MM.1S (cell line): ENCODE results near the gene E2F2.

Experiments
- DNase-seq: peaks from one replicate; pipeline ENCODE4 v3.0.0-alpha.2; 2015
- H2AFZ ChIP-seq: fragments of 300-600 bp; sonication (generic); 2 replicates; pipeline ENCODE4 v1.6.0; 2016; ENCODE audit warnings: antibody characterized with exemption, low read length
- H3F3A ChIP-seq: fragments of 300-600 bp; sonication (generic); 2 replicates; pipeline ENCODE4 v1.6.1; 2016; ENCODE audit warnings: mild to moderate bottlenecking, antibody characterized with exemption, low read length, moderate library complexity, mixed read lengths; ENCODE audit not compliant: insufficient read depth
- H3K27ac ChIP-seq: fragments of 300-600 bp; sonication (generic); 2 replicates; pipeline ENCODE4 v1.5.1; 2016; ENCODE audit warnings: mild to moderate bottlenecking, low read length
- H3K27me3 ChIP-seq: fragments of 300-600 bp; sonication (generic); replicated peaks from 2 replicates; pipeline ENCODE4 v1.6.0; 2016; ENCODE audit warnings: low read length; ENCODE audit not compliant: insufficient read depth
- H3K36me3 ChIP-seq: fragments of 300-600 bp; sonication (generic); replicated peaks from 2 replicates; pipeline ENCODE4 v1.6.1; 2016; ENCODE audit warnings: mild to moderate bottlenecking, low read length, mixed read lengths; ENCODE audit not compliant: insufficient read depth
- H3K4me1 ChIP-seq: fragments of 300-600 bp; sonication (generic); 2 replicates; pipeline ENCODE4 v1.6.1; 2016; ENCODE audit warnings: low read length, mixed read lengths
- H3K4me2 ChIP-seq: fragments of 300-600 bp; sonication (generic); 2 replicates; pipeline ENCODE4 v1.6.0; 2016; ENCODE audit warnings: low read depth, low read length
- H3K4me3 ChIP-seq: fragments of 300-600 bp; sonication (generic); 2 replicates; pipeline ENCODE4 v1.5.1; 2016; ENCODE audit warnings: low read length, mixed read lengths
- H3K79me2 ChIP-seq: fragments of 300-600 bp; sonication (generic); 2 replicates; pipeline ENCODE4 v1.6.1; 2016; ENCODE audit warnings: mixed run types, low read length, mixed read lengths
- H3K9ac ChIP-seq: fragments of 300-600 bp; sonication (generic); 2 replicates; pipeline ENCODE4 v1.6.1; 2016; ENCODE audit warnings: low read length, mixed read lengths
- H3K9me2 ChIP-seq: fragments of 300-600 bp; sonication (generic); replicated peaks from 2 replicates; pipeline ENCODE4 v1.6.1; 2016; ENCODE audit warnings: mild to moderate bottlenecking, low read length, mixed read lengths; ENCODE audit not compliant: insufficient read depth
- H3K9me3 ChIP-seq: fragments of 300-600 bp; sonication (generic); replicated peaks from 2 replicates; pipeline ENCODE4 v1.6.1; 2016; ENCODE audit warnings: mild to moderate bottlenecking, low read length, mixed read lengths; ENCODE audit not compliant: insufficient read depth
- H4K20me1 ChIP-seq: fragments of 300-600 bp; sonication (generic); 2 replicates; pipeline ENCODE4 v1.6.1; 2016; ENCODE audit warnings: mild to moderate bottlenecking, low read length, moderate library complexity, mixed read lengths; ENCODE audit not compliant: insufficient read depth
- EZH2 ChIP-seq: fragments of 300-600 bp; sonication (generic); optimal IDR thresholded peaks from 2 replicates; pipeline ENCODE3; 2017; ENCODE audit warnings: low read depth, mild to moderate bottlenecking, antibody characterized with exemption, low read length, mixed read lengths
- EZH2phosphoT487 ChIP-seq: fragments of 300-600 bp; sonication (generic); IDR thresholded peaks from 2 replicates; pipeline ENCODE4 v1.6.1; 2018; ENCODE audit warnings: antibody characterized with exemption, low read length
- TF ChIP-seq, protein P1 (sequence below): fragments of 300-600 bp; sonication (generic); IDR thresholded peaks from 2 replicates; pipeline ENCODE4 v1.5.1; 2016; ENCODE audit warnings: antibody characterized with exemption, low read length, mixed read lengths

The E2F2 gene

DNA sequence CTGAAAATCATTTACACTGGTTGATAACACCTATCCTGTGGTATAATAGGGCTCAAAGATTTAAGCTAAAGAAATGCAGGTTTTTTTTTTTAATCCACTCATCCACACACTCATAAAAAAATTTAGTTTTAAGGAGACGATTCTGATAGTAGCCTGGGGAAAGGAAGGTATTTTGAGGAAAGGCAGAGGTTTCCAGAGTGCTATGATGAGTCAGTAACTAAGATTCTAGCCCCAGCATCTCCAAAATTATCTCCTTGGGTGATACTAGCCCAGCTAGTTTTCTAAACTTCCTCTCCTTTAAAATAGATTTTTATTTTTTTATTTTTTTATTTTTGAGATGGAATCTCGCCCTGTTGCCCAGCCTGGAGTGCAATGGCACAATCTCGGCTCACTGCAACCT lies 67.7 kb downstream of the E2F2 start:
- Histone ChIP-seq H3K79me2 (no peaks in the 10 kb centered on the region), H3K4me1 (no peaks in the 10 kb centered on the region), H2AFZ (no peak overlapping the region), H3K27ac (no peak overlapping the region), H3K4me3 (no peak overlapping the region), H3K9me3 (no peaks in the 10 kb centered on the region), H4K20me1 (no peaks in the 10 kb centered on the region), H3K27me3 (no peaks in the 10 kb centered on the region), H3K4me2 (no peak overlapping the region), H3K9ac (no peak overlapping the region), H3K36me3 (no peaks in the 10 kb centered on the region), H3F3A (no peaks in the 10 kb centered on the region), H3K9me2 (no peaks in the 10 kb centered on the region)
- TF ChIP-seq, protein P1, sequence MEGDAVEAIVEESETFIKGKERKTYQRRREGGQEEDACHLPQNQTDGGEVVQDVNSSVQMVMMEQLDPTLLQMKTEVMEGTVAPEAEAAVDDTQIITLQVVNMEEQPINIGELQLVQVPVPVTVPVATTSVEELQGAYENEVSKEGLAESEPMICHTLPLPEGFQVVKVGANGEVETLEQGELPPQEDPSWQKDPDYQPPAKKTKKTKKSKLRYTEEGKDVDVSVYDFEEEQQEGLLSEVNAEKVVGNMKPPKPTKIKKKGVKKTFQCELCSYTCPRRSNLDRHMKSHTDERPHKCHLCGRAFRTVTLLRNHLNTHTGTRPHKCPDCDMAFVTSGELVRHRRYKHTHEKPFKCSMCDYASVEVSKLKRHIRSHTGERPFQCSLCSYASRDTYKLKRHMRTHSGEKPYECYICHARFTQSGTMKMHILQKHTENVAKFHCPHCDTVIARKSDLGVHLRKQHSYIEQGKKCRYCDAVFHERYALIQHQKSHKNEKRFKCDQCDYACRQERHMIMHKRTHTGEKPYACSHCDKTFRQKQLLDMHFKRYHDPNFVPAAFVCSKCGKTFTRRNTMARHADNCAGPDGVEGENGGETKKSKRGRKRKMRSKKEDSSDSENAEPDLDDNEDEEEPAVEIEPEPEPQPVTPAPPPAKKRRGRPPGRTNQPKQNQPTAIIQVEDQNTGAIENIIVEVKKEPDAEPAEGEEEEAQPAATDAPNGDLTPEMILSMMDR: no peak
- no peak for TF ChIP-seq EZH2
- no peak for TF ChIP-seq EZH2phosphoT487
- DNase-seq: no peak

DNA sequence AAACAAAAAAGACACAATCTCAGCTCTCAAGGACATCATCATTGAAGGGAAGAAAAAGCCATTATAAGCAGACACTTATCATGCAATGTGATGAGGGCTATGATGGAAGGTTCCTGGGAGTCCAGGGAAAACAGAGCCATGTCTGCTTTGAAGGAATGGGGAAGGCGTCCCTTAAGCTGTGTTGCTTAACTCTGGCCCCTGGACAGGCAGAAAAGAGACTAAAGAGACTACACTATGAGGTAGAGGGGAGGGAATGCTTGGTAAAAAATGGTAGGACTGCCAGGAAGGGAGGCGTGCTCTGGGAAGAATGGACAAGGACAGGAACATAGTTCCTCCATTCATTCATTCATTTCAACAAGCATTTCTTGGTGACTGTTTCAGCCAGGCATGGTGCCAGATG lies 68.3 kb downstream of the E2F2 start:
- Histone ChIP-seq H3K4me2 (no peak overlapping the region), H3K9ac (no peak overlapping the region), H3K9me3 (no peaks in the 10 kb centered on the region), H3K27ac (no peak overlapping the region), H3K36me3 (no peaks in the 10 kb centered on the region), H4K20me1 (no peaks in the 10 kb centered on the region), H3K9me2 (no peaks in the 10 kb centered on the region), H3K4me1 (no peaks in the 10 kb centered on the region), H2AFZ (no peak overlapping the region), H3K27me3 (no peaks in the 10 kb centered on the region), H3K79me2 (no peaks in the 10 kb centered on the region), H3K4me3 (no peak overlapping the region), H3F3A (no peaks in the 10 kb centered on the region)
- TF ChIP-seq, protein P1: no peak
- TF ChIP-seq EZH2 (no peak), EZH2phosphoT487 (no peak)
- DNase-seq: no peak

DNA sequence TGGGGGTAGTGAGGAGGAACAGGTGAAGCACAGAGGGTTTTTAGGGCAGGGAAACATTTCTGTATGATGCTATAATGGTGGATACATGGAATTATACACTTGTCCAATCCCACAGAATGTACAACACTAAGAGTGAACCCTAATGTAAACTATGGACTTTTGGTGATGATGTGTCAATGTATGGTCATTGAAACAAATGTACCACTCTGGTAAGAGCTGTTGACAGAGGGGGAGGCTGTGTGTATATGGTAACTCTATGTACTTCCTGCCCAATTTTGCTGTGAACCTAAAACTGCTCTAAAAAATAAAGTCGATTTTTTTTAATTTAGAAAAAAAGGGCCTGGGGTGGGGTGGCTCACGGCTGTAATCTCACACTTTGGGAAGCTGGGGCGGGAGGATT lies 70.0 kb downstream of the E2F2 start:
- TF ChIP-seq, protein P1: no peak
- TF ChIP-seq EZH2 (no peak), EZH2phosphoT487 (no peak)
- no peaks in the 10 kb centered on the region for H4K20me1 ChIP-seq
- no peaks in the 10 kb centered on the region; the same call in 1 of the 2 replicates for H3K27me3 ChIP-seq
- H3K27ac ChIP-seq: no peak overlapping the region
- no peaks in the 10 kb centered on the region for H3K4me1 ChIP-seq
- no peaks in the 10 kb centered on the region for H3K36me3 ChIP-seq
- H3F3A ChIP-seq: no peaks in the 10 kb centered on the region
- no peak overlapping the region for H2AFZ ChIP-seq
- no peaks in the 10 kb centered on the region for H3K79me2 ChIP-seq
- H3K9me3 ChIP-seq: no peaks in the 10 kb centered on the region
- no peak overlapping the region for H3K4me3 ChIP-seq
- no peaks in the 10 kb centered on the region for H3K9me2 ChIP-seq
- H3K4me2 ChIP-seq: no peak overlapping the region
- DNase-seq: no peak
- no peak overlapping the region for H3K9ac ChIP-seq
